Left renal pelvis (tissue), 4 donors: ENCODE results near the gene SLC22A7. TPM values are rescaled to one million over a fixed set of nuclear protein-coding genes. Genes with fewer than 3 reads are reported as not detected.

ENCODE experiments used
- DNase-seq, 4 donors: peaks; one replicate each; pipeline ENCODE4 v3.0.0-alpha.2; 2013; ENCODE audit warnings: low read depth in 4 of 4, low spot score in 3 of 4
- polyA plus RNA-seq, 4 donors: library from polyadenylated mRNA; unstranded; fragments of 120-200 nt; gene quantifications; one replicate each; pipeline ENCODE4 v1.2.1, GENCODE V29; 2013; ENCODE audit not compliant: insufficient read length in 4 of 4

The SLC22A7 gene
- polyA plus RNA-seq, 4 donors: 0.39 to 0.76 (median 0.58) TPM

- no peak for DNase-seq
Observed at GRCh38 chr6:43264599-43265145, 33.4 kb upstream of the SLC22A7 start.

GRCh38 chr6:43265564-43265963 is 32.5 kb upstream of the SLC22A7 start:
- no peak for DNase-seq

- DNase-seq: no peak
Observed at GRCh38 chr6:43267619-43268354, 30.3 kb upstream of the SLC22A7 start.

GRCh38 chr6:43268355-43268700 is 29.7 kb upstream of the SLC22A7 start:
- DNase-seq: no peak

GRCh38 chr6:43268782-43269272 is 29.2 kb upstream of the SLC22A7 start:
- no peak for DNase-seq

- no peak for DNase-seq
Observed at GRCh38 chr6:43269273-43270007, 28.6 kb upstream of the SLC22A7 start.

GRCh38 chr6:43271103-43271815 is 26.8 kb upstream of the SLC22A7 start:
- no peak for DNase-seq

- no peak for DNase-seq
Observed at GRCh38 chr6:43271944-43272343, 26.1 kb upstream of the SLC22A7 start.

GRCh38 chr6:43273707-43274106 is 24.4 kb upstream of the SLC22A7 start:
- DNase-seq: no peak

- DNase-seq: no peak
Observed at GRCh38 chr6:43274127-43274915, 23.7 kb upstream of the SLC22A7 start.

GRCh38 chr6:43274916-43275597 is 23.0 kb upstream of the SLC22A7 start:
- DNase-seq: no peak

GRCh38 chr6:43275801-43276576 is 22.1 kb upstream of the SLC22A7 start:
- DNase-seq: no peak

GRCh38 chr6:43276577-43277305 is 21.3 kb upstream of the SLC22A7 start:
- no peak for DNase-seq

- DNase-seq: no peak
Observed at GRCh38 chr6:43277306-43277642, 20.8 kb upstream of the SLC22A7 start.

GRCh38 chr6:43277643-43278523 is 20.2 kb upstream of the SLC22A7 start:
- no peak for DNase-seq

- DNase-seq: no peak
Observed at GRCh38 chr6:43278524-43279078, 19.5 kb upstream of the SLC22A7 start.

GRCh38 chr6:43280234-43280633 is 17.8 kb upstream of the SLC22A7 start:
- DNase-seq: no peak
